Transverse colon (tissue), 3 donors: Measurements from ENCODE around the gene CEP250.
"Not testable (repeated sequence)": the region's sequence is repeated elsewhere in the genome, so short reads cannot be mapped to it uniquely, and the experiment has no call there.

ENCODE experiments used
- POLR2A ChIP-seq: fragments of 450-650 bp; IDR thresholded peaks from one replicate; pipeline ENCODE4 v1.6.1; 2016; ENCODE audit warnings: antibody characterized with exemption, mild to moderate bottlenecking, moderate library complexity
- TF ChIP-seq, protein P1 (sequence below), 5 experiments: fragments of 200-600 bp in 3 of 5; fragments of 450-650 bp in 2 of 5; sonication (generic) in 3 of 5; IDR thresholded peaks; 1 replicate in 2 of 5; 2 replicates in 3 of 5; pipeline ENCODE4 v1.5.1; 2016 to 2017; ENCODE audit warnings: antibody characterized with exemption in 5 of 5, inconsistent platforms in 3 of 5, mild to moderate bottlenecking in 2 of 5, moderate library complexity in 1 of 5

DNA sequence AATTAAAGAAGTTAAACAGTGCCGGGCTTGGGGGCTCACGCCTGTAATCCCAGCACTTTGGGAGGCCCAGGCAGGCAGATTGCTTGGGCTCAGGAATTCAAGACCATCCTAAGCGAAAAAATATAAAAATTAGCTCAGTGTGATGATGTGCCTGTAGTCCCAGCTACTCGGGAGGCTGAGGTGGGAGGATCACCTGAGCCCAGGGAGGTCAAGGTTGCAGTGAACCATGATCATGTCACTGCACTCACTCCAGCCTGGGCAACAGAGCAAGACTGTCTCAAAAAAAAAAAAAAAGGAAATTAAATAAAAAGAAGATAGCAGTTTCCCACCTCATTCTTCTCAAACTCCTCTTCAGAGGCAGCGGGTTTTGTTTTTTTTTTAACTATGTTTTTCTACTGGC, 62.4 kb downstream of the CEP250 start:
- TF ChIP-seq, protein P1, sequence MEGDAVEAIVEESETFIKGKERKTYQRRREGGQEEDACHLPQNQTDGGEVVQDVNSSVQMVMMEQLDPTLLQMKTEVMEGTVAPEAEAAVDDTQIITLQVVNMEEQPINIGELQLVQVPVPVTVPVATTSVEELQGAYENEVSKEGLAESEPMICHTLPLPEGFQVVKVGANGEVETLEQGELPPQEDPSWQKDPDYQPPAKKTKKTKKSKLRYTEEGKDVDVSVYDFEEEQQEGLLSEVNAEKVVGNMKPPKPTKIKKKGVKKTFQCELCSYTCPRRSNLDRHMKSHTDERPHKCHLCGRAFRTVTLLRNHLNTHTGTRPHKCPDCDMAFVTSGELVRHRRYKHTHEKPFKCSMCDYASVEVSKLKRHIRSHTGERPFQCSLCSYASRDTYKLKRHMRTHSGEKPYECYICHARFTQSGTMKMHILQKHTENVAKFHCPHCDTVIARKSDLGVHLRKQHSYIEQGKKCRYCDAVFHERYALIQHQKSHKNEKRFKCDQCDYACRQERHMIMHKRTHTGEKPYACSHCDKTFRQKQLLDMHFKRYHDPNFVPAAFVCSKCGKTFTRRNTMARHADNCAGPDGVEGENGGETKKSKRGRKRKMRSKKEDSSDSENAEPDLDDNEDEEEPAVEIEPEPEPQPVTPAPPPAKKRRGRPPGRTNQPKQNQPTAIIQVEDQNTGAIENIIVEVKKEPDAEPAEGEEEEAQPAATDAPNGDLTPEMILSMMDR (IDR thresholded peaks at IDR 0.05): not testable (repeated sequence)
- TF ChIP-seq POLR2A: not testable (repeated sequence)
